A673 (cell line): Measurements from ENCODE around the gene DUSP1. TPM values are rescaled to one million over a fixed set of nuclear protein-coding genes. Genes with fewer than 3 reads are reported as not detected.

Source experiments
- BruUV-seq: library from RNA; stranded (reverse); fragments of 400-500 nt; replicated peaks from 2 replicates; lab custom pipeline; 2021; lab: Mats Ljungman, UMichigan
- CTCF ChIA-PET: fragments of 300-600 bp; sonication (Branson Sonifier 250); formaldehyde crosslinking; loops from one replicate; lab custom pipeline; 2022; ENCODE audit warnings: antibody characterized with exemption; lab: Charles Lee
- POLR2A ChIA-PET: fragments of 300-600 bp; sonication (Branson Sonifier 250); formaldehyde crosslinking; loops from one replicate; lab custom pipeline; 2022; ENCODE audit warnings: antibody characterized with exemption; ENCODE audit not compliant: low non-redundant PET; lab: Charles Lee
- DNase-seq: peaks from one replicate; pipeline ENCODE4 v3.0.0-alpha.2; 2015; ENCODE audit warnings: low spot score
- H3K27ac ChIP-seq: fragments of 200-600 bp; sonication (generic); 2 replicates; pipeline ENCODE4 v1.5.1; 2016; ENCODE audit warnings: mixed run types, low read depth, mild to moderate bottlenecking, mixed read lengths, antibody characterized with exemption, low read length; ENCODE audit not compliant: poor library complexity, severe bottlenecking
- H3K27me3 ChIP-seq: fragments of 200-600 bp; sonication (generic); replicated peaks from 2 replicates; pipeline ENCODE4 v1.6.1; 2017; ENCODE audit warnings: mixed run types, low read depth, mild to moderate bottlenecking, mixed read lengths, antibody characterized with exemption, low read length; ENCODE audit not compliant: insufficient read depth, poor library complexity
- H3K36me3 ChIP-seq: fragments of 200-600 bp; sonication (generic); 2 replicates; pipeline ENCODE4 v1.6.1; 2016; ENCODE audit warnings: mixed run types, mild to moderate bottlenecking, mixed read lengths, antibody characterized with exemption, low read length; ENCODE audit not compliant: insufficient read depth, poor library complexity, severe bottlenecking
- H3K4me1 ChIP-seq: fragments of 200-600 bp; sonication (generic); 2 replicates; pipeline ENCODE4 v1.6.1; 2017; ENCODE audit warnings: mixed run types, mild to moderate bottlenecking, mixed read lengths, antibody characterized with exemption, low read length; ENCODE audit not compliant: insufficient read depth, poor library complexity, severe bottlenecking
- H3K4me3 ChIP-seq: fragments of 200-600 bp; sonication (generic); 2 replicates; pipeline ENCODE4 v1.5.1; 2016; ENCODE audit warnings: low read depth, mixed run types, mild to moderate bottlenecking, mixed read lengths, low read length; ENCODE audit not compliant: poor library complexity, severe bottlenecking
- H3K9me3 ChIP-seq: fragments of 200-600 bp; sonication (generic); 2 replicates; pipeline ENCODE4 v1.6.1; 2016; ENCODE audit warnings: mixed run types, low read depth, mild to moderate bottlenecking, mixed read lengths, antibody characterized with exemption, low read length; ENCODE audit not compliant: poor library complexity, severe bottlenecking
- EZH2 ChIP-seq: fragments of 200-600 bp; sonication (generic); IDR thresholded peaks from 2 replicates; pipeline ENCODE4 v1.6.1; 2017; ENCODE audit warnings: borderline replicate concordance, low read depth, mild to moderate bottlenecking, mixed read lengths, antibody characterized with exemption, low read length; ENCODE audit not compliant: poor library complexity, severe bottlenecking
- intact Hi-C: fragments of 100-400 bp; cut with micrococcal nuclease; formaldehyde crosslinking; loops from one replicate; pipeline ENCODE4 v1.10.0; 2022; ENCODE audit not compliant: unreplicated experiment
- total RNA-seq: library from RNA; stranded (reverse); gene quantifications from 2 replicates; pipeline ENCODE4 v1.2.3, GENCODE V29; 2021
- TF ChIP-seq, protein P1 (sequence below): fragments of 300-800, 200-600 bp; sonication (generic); conservative IDR thresholded peaks from 2 replicates; pipeline ENCODE4 v1.5.1; 2017; ENCODE audit warnings: low read depth, mild to moderate bottlenecking, antibody characterized with exemption, low read length, moderate library complexity, mixed read lengths

Gene DUSP1
- total RNA-seq, 1 experiment from 2014 or later: 13.1 TPM

GRCh38 chr5:172735141-172735831 is 35.7 kb downstream of the DUSP1 start:
- no peaks in the 10 kb centered on the region for H3K9me3 ChIP-seq
- no peaks in the 10 kb centered on the region for H3K4me1 ChIP-seq
- no peaks in the 10 kb centered on the region for H3K36me3 ChIP-seq
- no peak overlapping the region for H3K4me3 ChIP-seq
- no peak for TF ChIP-seq EZH2
- TF ChIP-seq, protein P1, sequence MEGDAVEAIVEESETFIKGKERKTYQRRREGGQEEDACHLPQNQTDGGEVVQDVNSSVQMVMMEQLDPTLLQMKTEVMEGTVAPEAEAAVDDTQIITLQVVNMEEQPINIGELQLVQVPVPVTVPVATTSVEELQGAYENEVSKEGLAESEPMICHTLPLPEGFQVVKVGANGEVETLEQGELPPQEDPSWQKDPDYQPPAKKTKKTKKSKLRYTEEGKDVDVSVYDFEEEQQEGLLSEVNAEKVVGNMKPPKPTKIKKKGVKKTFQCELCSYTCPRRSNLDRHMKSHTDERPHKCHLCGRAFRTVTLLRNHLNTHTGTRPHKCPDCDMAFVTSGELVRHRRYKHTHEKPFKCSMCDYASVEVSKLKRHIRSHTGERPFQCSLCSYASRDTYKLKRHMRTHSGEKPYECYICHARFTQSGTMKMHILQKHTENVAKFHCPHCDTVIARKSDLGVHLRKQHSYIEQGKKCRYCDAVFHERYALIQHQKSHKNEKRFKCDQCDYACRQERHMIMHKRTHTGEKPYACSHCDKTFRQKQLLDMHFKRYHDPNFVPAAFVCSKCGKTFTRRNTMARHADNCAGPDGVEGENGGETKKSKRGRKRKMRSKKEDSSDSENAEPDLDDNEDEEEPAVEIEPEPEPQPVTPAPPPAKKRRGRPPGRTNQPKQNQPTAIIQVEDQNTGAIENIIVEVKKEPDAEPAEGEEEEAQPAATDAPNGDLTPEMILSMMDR: no peak
- H3K27ac ChIP-seq: no peak overlapping the region
- no peak for DNase-seq
- no TSS peak for BruUV-seq
- ChIA-PET CTCF (no interaction called here), POLR2A (no interaction called here)
- no peaks in the 10 kb centered on the region for H3K27me3 ChIP-seq
- intact Hi-C loops: no loop called here

GRCh38 chr5:172733974-172734346 is 37.0 kb downstream of the DUSP1 start:
- Histone ChIP-seq H3K36me3 (no peaks in the 10 kb centered on the region), H3K27ac (no peak overlapping the region), H3K9me3 (no peaks in the 10 kb centered on the region), H3K4me3 (no peak overlapping the region), H3K27me3 (no peaks in the 10 kb centered on the region), H3K4me1 (no peaks in the 10 kb centered on the region)
- POLR2A ChIA-PET: no interaction called here
- BruUV-seq: no TSS peak
- intact Hi-C loops: no loop called here
- DNase-seq: no peak
- TF ChIP-seq, protein P1: no peak
- TF ChIP-seq EZH2: no peak
- CTCF ChIA-PET: no interaction called here

DNA sequence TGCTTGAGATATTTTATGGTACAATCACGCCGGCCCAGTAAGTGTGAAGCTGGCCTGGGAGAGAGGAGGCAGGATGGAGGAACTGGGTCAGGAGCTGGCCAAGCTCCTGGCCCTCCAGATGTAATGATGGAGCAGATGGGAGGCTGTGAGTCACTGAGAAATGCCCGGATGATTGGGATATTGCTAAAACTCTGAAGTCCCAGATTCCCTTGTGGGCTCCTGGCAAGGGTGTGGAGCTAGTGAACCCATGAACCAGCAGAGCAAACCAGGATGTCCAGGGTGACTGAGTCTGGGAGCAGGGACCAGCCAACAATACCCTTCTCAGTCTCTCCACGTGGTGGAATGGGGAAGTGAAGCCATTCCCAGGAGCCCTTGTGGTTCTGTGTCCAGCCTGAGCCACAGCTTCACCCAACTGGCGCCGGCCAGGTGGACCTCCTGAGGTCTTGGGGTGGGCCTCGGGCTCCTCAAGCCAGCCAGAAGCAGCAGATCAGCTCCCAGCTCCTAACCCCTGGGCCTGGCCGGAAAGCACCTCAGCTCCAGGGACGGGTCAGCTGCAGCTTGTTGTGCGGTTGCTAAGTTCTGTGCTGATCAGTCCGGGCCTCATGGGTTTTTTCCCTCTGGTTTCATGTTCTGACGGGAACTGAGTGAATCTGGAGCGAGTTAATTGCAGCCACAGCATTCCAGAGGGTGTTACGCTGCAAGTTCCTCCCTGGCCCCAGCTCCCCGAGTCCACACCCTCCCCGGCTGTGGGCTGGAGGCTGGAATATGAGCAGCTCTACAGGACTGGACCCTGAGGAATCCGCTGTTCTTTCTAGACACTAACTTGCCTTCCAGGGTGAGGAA is 37.6 kb downstream of the DUSP1 start:
- H3K36me3 ChIP-seq: no peaks in the 10 kb centered on the region
- no peak overlapping the region for H3K4me3 ChIP-seq
- no peak overlapping the region for H3K27ac ChIP-seq
- CTCF ChIA-PET: no interaction called here
- TF ChIP-seq EZH2: no peak
- TF ChIP-seq, protein P1: no peak
- no peaks in the 10 kb centered on the region for H3K9me3 ChIP-seq
- intact Hi-C loops: no loop called here
- BruUV-seq: no TSS peak
- no peak for DNase-seq
- POLR2A ChIA-PET: no interaction called here
- no peaks in the 10 kb centered on the region for H3K27me3 ChIP-seq
- no peaks in the 10 kb centered on the region for H3K4me1 ChIP-seq
